ENCODE data around the gene UNC79.
"Not testable (repeated sequence)": the region's sequence is repeated elsewhere in the genome, so short reads cannot be mapped to it uniquely, and the experiment has no call there.

GRCh38 chr14:93525216-93525615 lies 94.5 kb downstream of the UNC79 start:
- TF ChIP-seq EZH2 (IDR thresholded peaks at IDR 0.05; ENCODE audit: insufficient read depth, poor library complexity, severe bottlenecking); EZH2phosphoT487 (IDR thresholded peaks at IDR 0.05; ENCODE audit: insufficient read depth, low read depth): not testable (repeated sequence)
